ENCODE measurements around the gene GGA1.
A peak's percentile ranks its signal among the peaks of the same experiment; 100 is the strongest.

The GGA1 gene

GRCh38 chr22:37633625-37634416 lies 25.2 kb downstream of the GGA1 start:
- peak; percentile 85 for DNase-seq
- peaks cover 71% of the 10 kb centered on the region for H3K4me1 Mint-ChIP-seq
- no peaks in the 10 kb centered on the region for H3K9me3 Mint-ChIP-seq
- peak overlapping the region; percentile 67 for H3K4me3 Mint-ChIP-seq
- H3K27ac Mint-ChIP-seq = peak overlapping the region; percentile 98
- H3K36me3 Mint-ChIP-seq (ENCODE audit: low read depth) = no peaks in the 10 kb centered on the region
- H3K27me3 Mint-ChIP-seq (ENCODE audit: low read depth, poor library complexity) = no peaks in the 10 kb centered on the region
- no peak for TF ChIP-seq CTCF (IDR thresholded peaks at IDR 0.05)

- H3K4me3 Mint-ChIP-seq = peak overlapping the region; percentile 54
- H3K27ac Mint-ChIP-seq = peak overlapping the region; percentile 96
- H3K27me3 Mint-ChIP-seq (ENCODE audit: low read depth, poor library complexity) = no peaks in the 10 kb centered on the region
- TF ChIP-seq CTCF (IDR thresholded peaks at IDR 0.05) = no peak
- DNase-seq = peak; percentile 22
- H3K36me3 Mint-ChIP-seq (ENCODE audit: low read depth) = no peaks in the 10 kb centered on the region
- H3K4me1 Mint-ChIP-seq = peaks cover 73% of the 10 kb centered on the region
- no peaks in the 10 kb centered on the region for H3K9me3 Mint-ChIP-seq
Observed at GRCh38 chr22:37634417-37634924, 25.8 kb downstream of the GGA1 start.

GRCh38 chr22:37635157-37635556 lies 26.5 kb downstream of the GGA1 start:
- H3K4me3 Mint-ChIP-seq = no peak overlapping the region
- H3K4me1 Mint-ChIP-seq = peaks cover 76% of the 10 kb centered on the region
- peak overlapping the region; percentile 96 for H3K27ac Mint-ChIP-seq
- DNase-seq = no peak
- no peaks in the 10 kb centered on the region for H3K36me3 Mint-ChIP-seq (ENCODE audit: low read depth)
- no peaks in the 10 kb centered on the region for H3K27me3 Mint-ChIP-seq (ENCODE audit: low read depth, poor library complexity)
- TF ChIP-seq CTCF (IDR thresholded peaks at IDR 0.05) = no peak
- no peaks in the 10 kb centered on the region for H3K9me3 Mint-ChIP-seq

GRCh38 chr22:37636186-37636948 lies 27.7 kb downstream of the GGA1 start:
- H3K4me1 Mint-ChIP-seq = peaks cover 78% of the 10 kb centered on the region
- H3K27me3 Mint-ChIP-seq (ENCODE audit: low read depth, poor library complexity) = no peaks in the 10 kb centered on the region
- peak overlapping the region; percentile 67 for H3K4me3 Mint-ChIP-seq
- TF ChIP-seq CTCF (IDR thresholded peaks at IDR 0.05) = no peak
- H3K27ac Mint-ChIP-seq = peak overlapping the region; percentile 93
- no peaks in the 10 kb centered on the region for H3K36me3 Mint-ChIP-seq (ENCODE audit: low read depth)
- DNase-seq = no peak
- no peaks in the 10 kb centered on the region for H3K9me3 Mint-ChIP-seq

- no peak for DNase-seq
- peak overlapping the region; percentile 93 for H3K27ac Mint-ChIP-seq
- H3K4me1 Mint-ChIP-seq = peaks cover 73% of the 10 kb centered on the region
- TF ChIP-seq CTCF (IDR thresholded peaks at IDR 0.05) = no peak
- no peak overlapping the region for H3K4me3 Mint-ChIP-seq
- H3K27me3 Mint-ChIP-seq (ENCODE audit: low read depth, poor library complexity) = no peaks in the 10 kb centered on the region
- H3K9me3 Mint-ChIP-seq = no peaks in the 10 kb centered on the region
- no peaks in the 10 kb centered on the region for H3K36me3 Mint-ChIP-seq (ENCODE audit: low read depth)
Observed at GRCh38 chr22:37636949-37637273, 28.3 kb downstream of the GGA1 start.

All from nephron progenitor cell (in vitro differentiated cells).